Fibroblast of lung (primary cell): ENCODE measurements around the gene PDGFB. TPM values are rescaled to one million over a fixed set of nuclear protein-coding genes. Genes with fewer than 3 reads are reported as not detected.

ENCODE experiments used
- DNase-seq, 2 donors: peaks; one replicate each; pipeline versions ENCODE4 v3.0.0 to v3.0.0-alpha.2; 2010; ENCODE audit warnings: low read depth in 2 of 2
- H2AFZ ChIP-seq: 2 replicates; pipeline ENCODE4 v1.5.1; 2012; ENCODE audit warnings: low read length, control low read depth, inconsistent platforms
- H3K27ac ChIP-seq: 2 replicates; pipeline ENCODE4 v1.5.1; 2011; ENCODE audit warnings: low read length, control low read depth; ENCODE audit not compliant: insufficient read depth
- H3K27me3 ChIP-seq: 2 replicates; pipeline ENCODE4 v1.5.1; 2011; ENCODE audit warnings: mild to moderate bottlenecking, low read length; ENCODE audit not compliant: control insufficient read depth, insufficient read depth
- H3K36me3 ChIP-seq: 2 replicates; pipeline ENCODE4 v1.5.1; 2011; ENCODE audit warnings: low read length; ENCODE audit not compliant: control insufficient read depth, insufficient read depth
- H3K4me1 ChIP-seq: 2 replicates; pipeline ENCODE4 v1.5.1; 2011; ENCODE audit warnings: low read length; ENCODE audit not compliant: control insufficient read depth, insufficient read depth; ENCODE audit errors: extremely low read depth
- H3K4me2 ChIP-seq: 2 replicates; pipeline ENCODE4 v1.5.1; 2011; ENCODE audit warnings: low read length, control low read depth; ENCODE audit not compliant: insufficient read depth; ENCODE audit errors: extremely low read depth
- H3K4me3 ChIP-seq, 4 experiments: fragments of 200-600 bp in 1 of 4; sonication (generic) in 1 of 4; replicated peaks in 1 of 4; 2 replicates each; pipeline ENCODE4 v1.5.1; 2011 to 2016; ENCODE audit warnings: low read length in 4 of 4, low read depth in 3 of 4, mild to moderate bottlenecking in 3 of 4, control low read depth in 2 of 4, inconsistent platforms in 1 of 4, mixed read lengths in 1 of 4; ENCODE audit not compliant: insufficient read depth in 1 of 4; ENCODE audit errors: control extremely low read depth in 1 of 4
- H3K79me2 ChIP-seq: 2 replicates; pipeline ENCODE4 v1.5.1; 2012; ENCODE audit warnings: mild to moderate bottlenecking, low read length, inconsistent platforms; ENCODE audit not compliant: control insufficient read depth, insufficient read depth
- H3K9ac ChIP-seq: 2 replicates; pipeline ENCODE4 v1.5.1; 2011; ENCODE audit warnings: mild to moderate bottlenecking, low read length, control low read depth; ENCODE audit not compliant: insufficient read depth
- H3K9me3 ChIP-seq: 2 replicates; pipeline ENCODE4 v1.5.1; 2012; ENCODE audit warnings: low read depth, low read length; ENCODE audit not compliant: control insufficient read depth, insufficient read depth
- H4K20me1 ChIP-seq: 2 replicates; pipeline ENCODE4 v1.5.1; 2011; ENCODE audit warnings: low read length; ENCODE audit not compliant: control insufficient read depth, insufficient read depth; ENCODE audit errors: extremely low read depth
- CTCF ChIP-seq, 2 donors: IDR thresholded peaks in 1 of 2; conservative IDR thresholded peaks in 1 of 2; 1 replicate in 1 of 2; 2 replicates in 1 of 2; pipeline ENCODE4 v1.5.1; 2011 to 2012; ENCODE audit warnings: low read length in 2 of 2, control low read depth in 1 of 2, inconsistent platforms in 1 of 2, low read depth in 1 of 2, mild to moderate bottlenecking in 1 of 2
- EZH2 ChIP-seq: IDR thresholded peaks from 2 replicates; pipeline ENCODE4 v1.5.1; 2012; ENCODE audit warnings: low read length, control low read depth, mild to moderate bottlenecking; ENCODE audit errors: missing control alignments
- polyA plus RNA-seq, 2 donors: library from polyadenylated mRNA; depleted of rRNA in 1 of 2; stranded (reverse) in 1 of 2; unstranded in 1 of 2; fragments of >200 nt; gene quantifications; 2 replicates each; pipeline ENCODE4 v1.2.1, GENCODE V29; 2011 to 2012; ENCODE audit warnings: missing spikeins in 1 of 2
- total RNA-seq: library from RNA; depleted of rRNA; stranded (reverse); fragments of >200 nt; gene quantifications from 2 replicates; pipeline ENCODE4 v1.2.1, GENCODE V29; 2014

PDGFB gene
- total and polyA plus RNA-seq, 2 donors (not counting 1 experiment from before 2014, with no cell fraction given): under 0.01 to 0.50 TPM

GRCh38 chr22:39257901-39258475 lies 13.2 kb upstream of the PDGFB start:
- no peaks in the 10 kb centered on the region for H3K79me2 ChIP-seq
- no peaks in the 10 kb centered on the region for H3K27me3 ChIP-seq
- H4K20me1 ChIP-seq: no peaks in the 10 kb centered on the region
- H3K4me3 ChIP-seq: no peak overlapping the region
- DNase-seq: no peak
- H3K4me1 ChIP-seq: peaks cover 24% of the 10 kb centered on the region
- no peak overlapping the region for H3K27ac ChIP-seq
- no peak overlapping the region for H2AFZ ChIP-seq
- no peaks in the 10 kb centered on the region for H3K9me3 ChIP-seq
- TF ChIP-seq EZH2: no peak
- no peak for TF ChIP-seq CTCF (conservative IDR thresholded peaks at IDR 0.05 in 1 of 2, IDR thresholded peaks at IDR 0.05 in 1 of 2; ENCODE audit: low read depth in 1 of 2, low read length in 2 of 2)
- H3K36me3 ChIP-seq: no peaks in the 10 kb centered on the region
- no peak overlapping the region for H3K4me2 ChIP-seq
- no peak overlapping the region for H3K9ac ChIP-seq

GRCh38 chr22:39256979-39257378 lies 12.2 kb upstream of the PDGFB start:
- H3K4me1 ChIP-seq: peaks cover 24% of the 10 kb centered on the region
- no peak overlapping the region for H3K9ac ChIP-seq
- no peak overlapping the region for H2AFZ ChIP-seq
- no peaks in the 10 kb centered on the region for H4K20me1 ChIP-seq
- no peaks in the 10 kb centered on the region for H3K79me2 ChIP-seq
- H3K4me2 ChIP-seq: no peak overlapping the region
- no peak for TF ChIP-seq EZH2
- no peak for TF ChIP-seq CTCF (conservative IDR thresholded peaks at IDR 0.05 in 1 of 2, IDR thresholded peaks at IDR 0.05 in 1 of 2; ENCODE audit: low read depth in 1 of 2, low read length in 2 of 2)
- H3K27me3 ChIP-seq: no peaks in the 10 kb centered on the region
- no peaks in the 10 kb centered on the region for H3K9me3 ChIP-seq
- H3K36me3 ChIP-seq: no peaks in the 10 kb centered on the region
- H3K4me3 ChIP-seq: no peak overlapping the region
- no peak for DNase-seq
- no peak overlapping the region for H3K27ac ChIP-seq

DNA sequence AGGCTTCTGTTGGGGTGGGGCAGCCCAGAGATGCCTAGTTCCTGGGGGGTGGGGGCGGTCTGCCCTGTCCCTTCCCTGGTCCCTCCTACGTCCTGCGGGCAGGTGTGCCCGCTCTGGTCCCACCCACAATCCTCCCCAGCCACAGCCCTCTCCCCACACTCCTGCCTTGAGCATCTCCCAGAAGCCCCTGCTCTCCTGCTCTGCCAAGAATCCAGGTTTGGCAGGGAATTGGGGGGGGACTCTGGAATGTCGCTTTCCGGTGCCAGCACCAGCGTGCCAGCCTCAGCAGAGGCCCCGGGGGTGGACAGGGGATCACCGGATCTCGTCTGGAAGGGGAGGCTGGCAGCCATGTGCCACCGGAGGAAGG lies 11.4 kb upstream of the PDGFB start:
- DNase-seq: no peak
- Histone ChIP-seq H3K4me1 (peaks cover 24% of the 10 kb centered on the region), H4K20me1 (no peaks in the 10 kb centered on the region), H3K4me2 (no peak overlapping the region), H3K9ac (no peak overlapping the region), H3K36me3 (no peaks in the 10 kb centered on the region), H3K79me2 (no peaks in the 10 kb centered on the region), H3K27me3 (no peaks in the 10 kb centered on the region), H2AFZ (no peak overlapping the region), H3K4me3 (no peak overlapping the region), H3K9me3 (no peaks in the 10 kb centered on the region), H3K27ac (no peak overlapping the region)
- TF ChIP-seq CTCF (conservative IDR thresholded peaks at IDR 0.05 in 1 of 2, IDR thresholded peaks at IDR 0.05 in 1 of 2; ENCODE audit: low read depth in 1 of 2, low read length in 2 of 2) (no peak), EZH2 (no peak)
